ENCODE results near the gene SLC37A1. TPM values are rescaled to one million over a fixed set of nuclear protein-coding genes. Genes with fewer than 3 reads are reported as not detected.

SLC37A1 gene
- total RNA-seq, 1 experiment from 2014 or later: 11.2 TPM

GRCh38 chr21:42557420-42557819 is 43.8 kb downstream of the SLC37A1 start:
- Histone ChIP-seq H3K36me3 (ENCODE audit: insufficient read depth, low read length, poor library complexity, severe bottlenecking) (no peaks in the 10 kb centered on the region), H3K27me3 (replicated peaks; ENCODE audit: insufficient read depth, low read depth, low read length, poor library complexity) (no peaks in the 10 kb centered on the region), H3K4me1 (ENCODE audit: insufficient read depth, low read length, poor library complexity, severe bottlenecking) (no peaks in the 10 kb centered on the region), H3K27ac (ENCODE audit: low read depth, low read length, poor library complexity, severe bottlenecking) (no peak overlapping the region), H3K4me3 (ENCODE audit: low read depth, low read length, poor library complexity, severe bottlenecking) (no peak overlapping the region), H3K9me3 (ENCODE audit: low read depth, low read length, poor library complexity, severe bottlenecking) (no peaks in the 10 kb centered on the region)
- POLR2A ChIA-PET (ENCODE audit: low non-redundant PET): interaction anchor here (0.7 kb wide), 1 partner anchor 1693 kb away, joined by 4 read pairs; no protein-coding TSS in a partner anchor
- BruUV-seq (replicated peaks): no TSS peak
- CTCF ChIA-PET: interaction anchor here (1.0 kb wide), 1 partner anchor 35 kb away, joined by 3 read pairs; no protein-coding TSS in a partner anchor
- intact Hi-C loops (cut with micrococcal nuclease; ENCODE audit: unreplicated experiment): no loop called here
- TF ChIP-seq, protein P1, sequence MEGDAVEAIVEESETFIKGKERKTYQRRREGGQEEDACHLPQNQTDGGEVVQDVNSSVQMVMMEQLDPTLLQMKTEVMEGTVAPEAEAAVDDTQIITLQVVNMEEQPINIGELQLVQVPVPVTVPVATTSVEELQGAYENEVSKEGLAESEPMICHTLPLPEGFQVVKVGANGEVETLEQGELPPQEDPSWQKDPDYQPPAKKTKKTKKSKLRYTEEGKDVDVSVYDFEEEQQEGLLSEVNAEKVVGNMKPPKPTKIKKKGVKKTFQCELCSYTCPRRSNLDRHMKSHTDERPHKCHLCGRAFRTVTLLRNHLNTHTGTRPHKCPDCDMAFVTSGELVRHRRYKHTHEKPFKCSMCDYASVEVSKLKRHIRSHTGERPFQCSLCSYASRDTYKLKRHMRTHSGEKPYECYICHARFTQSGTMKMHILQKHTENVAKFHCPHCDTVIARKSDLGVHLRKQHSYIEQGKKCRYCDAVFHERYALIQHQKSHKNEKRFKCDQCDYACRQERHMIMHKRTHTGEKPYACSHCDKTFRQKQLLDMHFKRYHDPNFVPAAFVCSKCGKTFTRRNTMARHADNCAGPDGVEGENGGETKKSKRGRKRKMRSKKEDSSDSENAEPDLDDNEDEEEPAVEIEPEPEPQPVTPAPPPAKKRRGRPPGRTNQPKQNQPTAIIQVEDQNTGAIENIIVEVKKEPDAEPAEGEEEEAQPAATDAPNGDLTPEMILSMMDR (conservative IDR thresholded peaks at IDR 0.05; ENCODE audit: low read depth, low read length): no peak
- no peak for TF ChIP-seq EZH2 (IDR thresholded peaks at IDR 0.05; ENCODE audit: borderline replicate concordance, low read depth, low read length, poor library complexity, severe bottlenecking)
- no peak for DNase-seq (ENCODE audit: low spot score)

DNA sequence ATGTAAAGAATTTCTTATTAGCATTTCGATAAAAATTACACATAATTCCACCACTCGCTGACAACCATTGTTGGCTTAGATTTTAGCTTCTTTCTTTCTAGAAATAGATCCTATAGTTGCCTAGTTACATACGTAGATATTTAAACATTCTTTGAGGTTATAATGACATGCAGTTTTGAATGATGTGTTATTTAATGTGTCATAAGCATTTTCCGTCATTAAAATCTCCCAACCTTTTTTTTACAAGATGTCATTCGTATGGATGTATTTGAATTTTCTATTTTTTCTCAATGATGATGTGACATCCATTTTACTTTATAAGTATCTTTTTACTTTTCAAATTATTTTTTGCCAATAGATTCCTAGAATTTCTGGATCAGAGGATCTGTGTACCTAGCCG is 44.7 kb downstream of the SLC37A1 start:
- CTCF ChIA-PET: interaction anchor here (0.6 kb wide), 1 partner anchor 36 kb away, joined by 3 read pairs; no protein-coding TSS in a partner anchor

DNA sequence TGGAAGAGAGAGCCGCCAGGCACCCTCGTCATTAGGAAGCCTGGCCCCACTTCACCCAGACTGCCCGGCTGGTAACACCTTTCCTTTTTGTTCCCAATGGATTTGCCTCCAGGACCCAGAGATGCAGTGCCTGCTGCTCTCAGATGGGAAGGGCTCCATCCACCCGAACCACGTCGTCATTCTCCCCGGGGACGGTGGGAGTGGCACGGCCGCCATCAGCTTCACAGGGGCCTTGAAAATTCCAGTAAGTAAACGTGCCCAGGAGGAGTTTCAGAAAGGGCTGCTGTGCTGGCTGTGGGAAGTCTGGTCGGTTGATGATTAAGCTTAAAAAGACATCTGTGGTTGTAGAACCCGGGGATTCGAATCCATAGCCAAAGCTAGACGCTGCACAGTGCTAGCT is 45.2 kb downstream of the SLC37A1 start:
- no peak overlapping the region for H3K27ac ChIP-seq (ENCODE audit: low read depth, low read length, poor library complexity, severe bottlenecking)
- intact Hi-C loops (cut with micrococcal nuclease; ENCODE audit: unreplicated experiment): no loop called here
- H3K9me3 ChIP-seq (ENCODE audit: low read depth, low read length, poor library complexity, severe bottlenecking): no peaks in the 10 kb centered on the region
- BruUV-seq (replicated peaks): no TSS peak
- POLR2A ChIA-PET (ENCODE audit: low non-redundant PET): no interaction called here
- DNase-seq (ENCODE audit: low spot score): no peak
- H3K4me1 ChIP-seq (ENCODE audit: insufficient read depth, low read length, poor library complexity, severe bottlenecking): no peaks in the 10 kb centered on the region
- H3K36me3 ChIP-seq (ENCODE audit: insufficient read depth, low read length, poor library complexity, severe bottlenecking): no peaks in the 10 kb centered on the region
- TF ChIP-seq EZH2 (IDR thresholded peaks at IDR 0.05; ENCODE audit: borderline replicate concordance, low read depth, low read length, poor library complexity, severe bottlenecking): no peak
- no peaks in the 10 kb centered on the region for H3K27me3 ChIP-seq (replicated peaks; ENCODE audit: insufficient read depth, low read depth, low read length, poor library complexity)
- CTCF ChIA-PET: interaction anchor here (0.6 kb wide), 1 partner anchor 35 kb away, joined by 3 read pairs; no protein-coding TSS in a partner anchor
- H3K4me3 ChIP-seq (ENCODE audit: low read depth, low read length, poor library complexity, severe bottlenecking): no peak overlapping the region

More for the DNA sequence above, 44.7 kb downstream of the SLC37A1 start:
- BruUV-seq (replicated peaks): no TSS peak
- Histone ChIP-seq H3K27ac (ENCODE audit: low read depth, low read length, poor library complexity, severe bottlenecking) (no peak overlapping the region), H3K9me3 (ENCODE audit: low read depth, low read length, poor library complexity, severe bottlenecking) (no peaks in the 10 kb centered on the region), H3K4me3 (ENCODE audit: low read depth, low read length, poor library complexity, severe bottlenecking) (no peak overlapping the region), H3K4me1 (ENCODE audit: insufficient read depth, low read length, poor library complexity, severe bottlenecking) (no peaks in the 10 kb centered on the region), H3K27me3 (replicated peaks; ENCODE audit: insufficient read depth, low read depth, low read length, poor library complexity) (no peaks in the 10 kb centered on the region), H3K36me3 (ENCODE audit: insufficient read depth, low read length, poor library complexity, severe bottlenecking) (no peaks in the 10 kb centered on the region)
- POLR2A ChIA-PET (ENCODE audit: low non-redundant PET): no interaction called here
- intact Hi-C loops (cut with micrococcal nuclease; ENCODE audit: unreplicated experiment): no loop called here
- no peak for DNase-seq (ENCODE audit: low spot score)
- TF ChIP-seq, protein P1 (conservative IDR thresholded peaks at IDR 0.05; ENCODE audit: low read depth, low read length): no peak
- TF ChIP-seq EZH2 (IDR thresholded peaks at IDR 0.05; ENCODE audit: borderline replicate concordance, low read depth, low read length, poor library complexity, severe bottlenecking): no peak

- CTCF ChIA-PET: no interaction called here
Observed at GRCh38 chr21:42559326-42559725, 45.7 kb downstream of the SLC37A1 start.

More at GRCh38 chr21:42559326-42559725, 45.7 kb downstream of the SLC37A1 start:
- Histone ChIP-seq H3K27me3 (replicated peaks; ENCODE audit: insufficient read depth, low read depth, low read length, poor library complexity) (no peaks in the 10 kb centered on the region), H3K36me3 (ENCODE audit: insufficient read depth, low read length, poor library complexity, severe bottlenecking) (no peaks in the 10 kb centered on the region), H3K4me1 (ENCODE audit: insufficient read depth, low read length, poor library complexity, severe bottlenecking) (no peaks in the 10 kb centered on the region), H3K4me3 (ENCODE audit: low read depth, low read length, poor library complexity, severe bottlenecking) (no peak overlapping the region), H3K27ac (ENCODE audit: low read depth, low read length, poor library complexity, severe bottlenecking) (no peak overlapping the region), H3K9me3 (ENCODE audit: low read depth, low read length, poor library complexity, severe bottlenecking) (no peaks in the 10 kb centered on the region)
- intact Hi-C loops (cut with micrococcal nuclease; ENCODE audit: unreplicated experiment): no loop called here
- POLR2A ChIA-PET (ENCODE audit: low non-redundant PET): no interaction called here
- no peak for TF ChIP-seq EZH2 (IDR thresholded peaks at IDR 0.05; ENCODE audit: borderline replicate concordance, low read depth, low read length, poor library complexity, severe bottlenecking)
- TF ChIP-seq, protein P1 (conservative IDR thresholded peaks at IDR 0.05; ENCODE audit: low read depth, low read length): no peak
- no TSS peak for BruUV-seq (replicated peaks)
- no peak for DNase-seq (ENCODE audit: low spot score)

Measured in A673 (cell line).